ENCODE results near the gene ABCC3. TPM values are rescaled to one million over a fixed set of nuclear protein-coding genes. Genes with fewer than 3 reads are reported as not detected.
"Not testable (repeated sequence)": the region's sequence is repeated elsewhere in the genome, so short reads cannot be mapped to it uniquely, and the experiment has no call there.

Gene ABCC3
- total RNA-seq, 1 donor from 2014 or later = not detected

- intact Hi-C loops (cut with micrococcal nuclease) = loop anchor here (5.0 kb wide), 1 partner anchor 36 kb away; the partner anchor contains the start of gene ABCC3
- H3K27me3 Mint-ChIP-seq = no peaks in the 10 kb centered on the region
- H3K27ac Mint-ChIP-seq = no peak overlapping the region
- H3K4me1 Mint-ChIP-seq = no peaks in the 10 kb centered on the region
- H3K4me3 Mint-ChIP-seq = no peak overlapping the region
- no peak for DNase-seq
- no peaks in the 10 kb centered on the region for H3K36me3 Mint-ChIP-seq (ENCODE audit: low read depth)
- no peaks in the 10 kb centered on the region for H3K9me3 Mint-ChIP-seq
Observed at GRCh38 chr17:50668025-50668837, 33.5 kb downstream of the ABCC3 start.

GRCh38 chr17:50668838-50669581, 34.3 kb downstream of the ABCC3 start:
- Mint-ChIP-seq H3K4me1 (no peaks in the 10 kb centered on the region), H3K27me3 (no peaks in the 10 kb centered on the region), H3K36me3 (ENCODE audit: low read depth) (no peaks in the 10 kb centered on the region), H3K27ac (no peak overlapping the region), H3K9me3 (no peaks in the 10 kb centered on the region), H3K4me3 (no peak overlapping the region)
- intact Hi-C loops (cut with micrococcal nuclease) = loop anchor here (5.0 kb wide), 1 partner anchor 37 kb away; the partner anchor contains the start of gene ABCC3
- no peak for DNase-seq

GRCh38 chr17:50672071-50672470, 37.4 kb downstream of the ABCC3 start:
- no peak for DNase-seq
- H3K27ac Mint-ChIP-seq = no peak overlapping the region
- no peaks in the 10 kb centered on the region for H3K9me3 Mint-ChIP-seq
- no peaks in the 10 kb centered on the region for H3K4me1 Mint-ChIP-seq
- H3K4me3 Mint-ChIP-seq = no peak overlapping the region
- intact Hi-C loops (cut with micrococcal nuclease) = no loop called here
- no peaks in the 10 kb centered on the region for H3K36me3 Mint-ChIP-seq (ENCODE audit: low read depth)
- H3K27me3 Mint-ChIP-seq = peaks cover 2% of the 10 kb centered on the region

- no peak overlapping the region for H3K27ac Mint-ChIP-seq
- H3K36me3 Mint-ChIP-seq (ENCODE audit: low read depth) = no peaks in the 10 kb centered on the region
- peaks cover 2% of the 10 kb centered on the region for H3K27me3 Mint-ChIP-seq
- intact Hi-C loops (cut with micrococcal nuclease) = no loop called here
- no peak overlapping the region for H3K4me3 Mint-ChIP-seq
- no peaks in the 10 kb centered on the region for H3K9me3 Mint-ChIP-seq
- no peak for DNase-seq
- H3K4me1 Mint-ChIP-seq = no peaks in the 10 kb centered on the region
Observed at GRCh38 chr17:50672831-50673551, 38.3 kb downstream of the ABCC3 start.

- H3K4me1 Mint-ChIP-seq = no peaks in the 10 kb centered on the region
- H3K27me3 Mint-ChIP-seq = peaks cover 6% of the 10 kb centered on the region
- intact Hi-C loops (cut with micrococcal nuclease) = no loop called here
- no peaks in the 10 kb centered on the region for H3K9me3 Mint-ChIP-seq
- no peak overlapping the region for H3K27ac Mint-ChIP-seq
- DNase-seq = no peak
- no peaks in the 10 kb centered on the region for H3K36me3 Mint-ChIP-seq (ENCODE audit: low read depth)
- H3K4me3 Mint-ChIP-seq = no peak overlapping the region
Observed at GRCh38 chr17:50675190-50675589, 40.5 kb downstream of the ABCC3 start.

GRCh38 chr17:50675627-50676026, 40.9 kb downstream of the ABCC3 start:
- no peaks in the 10 kb centered on the region for H3K9me3 Mint-ChIP-seq
- DNase-seq = no peak
- H3K36me3 Mint-ChIP-seq (ENCODE audit: low read depth) = no peaks in the 10 kb centered on the region
- H3K27ac Mint-ChIP-seq = no peak overlapping the region
- no peak overlapping the region for H3K4me3 Mint-ChIP-seq
- intact Hi-C loops (cut with micrococcal nuclease) = no loop called here
- H3K27me3 Mint-ChIP-seq = peaks cover 9% of the 10 kb centered on the region
- no peaks in the 10 kb centered on the region for H3K4me1 Mint-ChIP-seq

- intact Hi-C loops (cut with micrococcal nuclease) = no loop called here
- Mint-ChIP-seq H3K4me1 (peaks cover 3% of the 10 kb centered on the region), H3K27me3 (peaks cover 15% of the 10 kb centered on the region)
Observed at GRCh38 chr17:50676065-50676975, 41.6 kb downstream of the ABCC3 start.

GRCh38 chr17:50677851-50678375, 43.2 kb downstream of the ABCC3 start:
- H3K4me3 Mint-ChIP-seq = no peak overlapping the region
- no peaks in the 10 kb centered on the region for H3K9me3 Mint-ChIP-seq
- DNase-seq = no peak
- peaks cover 4% of the 10 kb centered on the region for H3K4me1 Mint-ChIP-seq
- H3K27me3 Mint-ChIP-seq = peaks cover 23% of the 10 kb centered on the region
- no peak overlapping the region for H3K27ac Mint-ChIP-seq
- H3K36me3 Mint-ChIP-seq (ENCODE audit: low read depth) = no peaks in the 10 kb centered on the region
- intact Hi-C loops (cut with micrococcal nuclease) = no loop called here

More at GRCh38 chr17:50676065-50676975, 41.6 kb downstream of the ABCC3 start:
- no peaks in the 10 kb centered on the region for H3K9me3 Mint-ChIP-seq
- H3K27ac Mint-ChIP-seq = no peak overlapping the region
- H3K4me3 Mint-ChIP-seq = no peak overlapping the region
- no peak for DNase-seq
- no peaks in the 10 kb centered on the region for H3K36me3 Mint-ChIP-seq (ENCODE audit: low read depth)

GRCh38 chr17:50679008-50679544, 44.4 kb downstream of the ABCC3 start:
- intact Hi-C loops (cut with micrococcal nuclease) = no loop called here
- Mint-ChIP-seq H3K36me3 (ENCODE audit: low read depth) (no peaks in the 10 kb centered on the region), H3K4me3 (no peak overlapping the region), H3K4me1 (peaks cover 4% of the 10 kb centered on the region), H3K27me3 (peaks cover 23% of the 10 kb centered on the region), H3K27ac (no peak overlapping the region), H3K9me3 (no peaks in the 10 kb centered on the region)
- DNase-seq = no peak

- Mint-ChIP-seq H3K4me1 (peaks cover 4% of the 10 kb centered on the region), H3K27me3 (peaks cover 22% of the 10 kb centered on the region), H3K27ac (no peak overlapping the region), H3K9me3 (no peaks in the 10 kb centered on the region), H3K36me3 (ENCODE audit: low read depth) (no peaks in the 10 kb centered on the region), H3K4me3 (no peak overlapping the region)
- intact Hi-C loops (cut with micrococcal nuclease) = loop anchor here (5.0 kb wide), 1 partner anchor 48 kb away; the partner anchor contains the start of gene ABCC3
- no peak for DNase-seq
Observed at GRCh38 chr17:50680126-50680525, 45.4 kb downstream of the ABCC3 start.

- not testable (repeated sequence) for H3K4me3 Mint-ChIP-seq; H3K9me3 Mint-ChIP-seq; H3K36me3 Mint-ChIP-seq (ENCODE audit: low read depth); DNase-seq; H3K27ac Mint-ChIP-seq; H3K4me1 Mint-ChIP-seq
- H3K27me3 Mint-ChIP-seq = peaks cover 21% of the 10 kb centered on the region
- intact Hi-C loops (cut with micrococcal nuclease) = loop anchor here (5.0 kb wide), 1 partner anchor 48 kb away; the partner anchor contains the start of gene ABCC3
Observed at GRCh38 chr17:50680543-50681262, 46.0 kb downstream of the ABCC3 start.

Measured in activated CD4-positive, alpha-beta T cell treated with anti-CD3 and anti-CD28 coated beads, Interleukin-2, amount 10 ng/mL, durations not matched to agents 24 days and 14 days (primary cell).